Stimulated activated CD4-positive, alpha-beta T cell treated with anti-CD3 and anti-CD28 coated beads, Interleukin-4, amount 100 ng/mL, for 4 hours (primary cell): ENCODE data around the gene ACTR1A.
"Not testable (repeated sequence)": the region's sequence is repeated elsewhere in the genome, so short reads cannot be mapped to it uniquely, and the experiment has no call there.

Experiments used
- DNase-seq, 2 experiments: peaks; one replicate each; pipeline ENCODE4 v3.0.0-alpha.2; 2020

The ACTR1A gene

DNA sequence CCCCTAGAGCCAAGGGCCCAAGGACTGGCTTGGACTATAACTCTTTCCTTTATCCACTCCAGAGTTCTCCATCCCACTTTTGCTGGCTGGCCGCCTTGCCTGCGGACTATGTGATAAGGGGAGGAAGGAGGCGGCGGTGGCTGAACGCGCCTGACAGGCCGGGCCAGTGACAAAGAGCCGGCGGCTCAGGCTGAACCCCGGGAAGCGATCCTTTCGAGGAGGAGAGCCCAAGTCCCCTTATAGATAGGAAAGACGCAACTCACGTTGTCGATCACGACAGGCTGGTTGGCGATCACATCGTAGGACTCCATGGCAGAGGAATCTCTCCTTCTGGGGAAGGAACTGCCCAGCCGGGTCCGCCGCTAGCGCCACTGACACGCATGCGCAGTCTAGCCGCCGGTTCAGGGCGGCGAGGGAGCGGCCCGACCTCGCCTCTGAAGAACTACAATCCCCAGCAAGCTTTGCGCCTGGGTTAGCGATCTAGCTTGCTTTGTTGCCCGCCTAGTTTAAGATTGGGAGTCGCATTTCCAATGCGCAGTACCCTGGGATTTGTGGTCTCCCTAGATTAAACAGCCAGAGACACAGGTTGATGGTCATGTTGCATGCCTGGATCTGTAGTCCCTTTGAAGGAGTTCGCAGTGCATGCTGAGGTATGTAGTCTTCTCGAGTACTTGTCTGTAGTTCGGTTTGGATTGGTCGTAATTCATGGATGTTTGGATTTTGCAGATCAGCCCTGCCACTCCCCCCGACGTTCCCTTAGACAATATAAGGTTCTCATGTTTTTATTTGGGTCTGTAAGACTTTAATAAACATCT lies at the start of gene ACTR1A:
TSS of gene ACTR1A (minus strand) at position 376 of the 815 bp plus-strand sequence. CDS start at position 311, 65 bp downstream.
- peak; percentile 90 to 93 for DNase-seq

DNA sequence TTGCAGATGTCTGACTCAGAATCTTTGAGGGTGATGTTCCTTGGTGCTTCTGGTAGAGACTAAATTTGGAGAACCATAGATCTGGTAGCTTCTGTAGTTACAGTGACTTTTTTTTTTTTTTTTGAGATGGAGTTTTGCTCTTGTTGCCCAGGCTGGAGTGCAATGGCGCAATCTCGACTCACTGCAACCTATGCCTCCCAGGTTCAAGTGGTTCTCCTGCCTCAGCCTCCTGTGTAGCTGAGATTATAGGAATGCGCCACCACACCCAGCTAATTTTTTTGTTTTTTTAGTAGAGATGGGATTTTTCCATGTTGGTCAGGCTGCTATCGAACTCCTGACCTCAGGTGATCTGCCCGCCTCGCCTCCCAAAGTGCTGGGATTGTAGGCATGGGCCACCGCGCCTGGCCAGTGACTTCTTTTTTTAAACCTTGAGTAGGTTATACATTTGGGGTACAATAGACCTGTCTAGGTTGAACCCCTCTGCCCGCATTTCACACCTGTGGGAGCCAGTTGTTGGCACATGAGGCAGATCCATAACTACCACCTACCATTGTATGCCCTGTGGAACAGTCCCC lies 48.2 kb upstream of the ACTR1A start:
- no peak for DNase-seq

DNA sequence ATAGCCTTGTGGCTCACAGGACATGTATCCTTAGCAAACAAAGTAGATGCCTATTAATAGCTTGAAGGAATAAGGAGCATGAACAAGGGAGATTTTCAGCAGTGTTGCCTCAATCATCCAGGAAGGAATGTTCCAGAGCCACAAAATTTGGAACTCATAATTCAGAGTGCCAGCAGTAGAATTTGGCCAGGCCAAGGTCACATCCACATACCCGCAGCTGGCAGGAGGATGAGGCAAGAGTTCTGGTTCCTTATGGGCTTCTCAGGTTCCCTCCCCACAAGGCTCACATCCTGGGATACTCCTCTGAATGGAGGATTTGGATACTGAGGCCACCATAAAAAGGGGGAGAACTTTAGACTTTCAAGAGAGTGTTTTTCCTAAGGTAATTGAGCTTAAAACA lies 47.0 kb upstream of the ACTR1A start:
- DNase-seq = no peak

DNA sequence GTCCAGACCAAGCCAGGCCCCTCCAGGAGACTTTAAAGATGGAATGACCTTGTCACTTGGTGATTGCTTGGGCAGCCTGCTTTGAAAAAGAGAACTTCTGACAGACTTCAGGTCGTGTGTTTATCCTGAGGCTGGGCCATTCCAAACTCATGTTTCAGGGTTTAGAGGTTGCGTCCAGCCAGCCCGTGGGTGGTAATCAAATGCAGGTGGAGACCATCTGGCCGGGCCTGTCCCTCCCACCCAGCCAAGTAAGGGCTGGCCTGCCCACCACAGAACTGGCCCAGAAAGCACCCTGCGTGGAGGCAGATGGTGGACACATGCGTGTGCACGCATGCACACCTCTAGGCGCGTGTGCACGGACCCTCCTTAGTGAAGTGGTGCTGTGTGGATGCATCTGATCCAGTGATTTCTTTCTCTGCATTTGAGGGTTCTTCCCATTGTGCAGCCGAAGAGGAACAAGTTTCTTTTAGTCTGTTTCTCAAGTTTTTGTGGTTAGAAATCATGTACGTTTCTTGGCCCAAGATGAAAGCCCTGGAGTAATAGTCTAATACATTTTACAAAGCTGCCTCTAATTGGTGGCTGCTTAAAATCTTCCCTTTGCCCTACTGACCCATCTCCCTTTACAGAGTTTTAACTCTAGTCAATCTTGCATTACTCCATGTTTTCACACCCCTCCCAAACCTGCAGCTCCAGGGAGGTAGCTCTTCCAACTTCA lies 44.3 kb upstream of the ACTR1A start:
- DNase-seq = no peak

DNA sequence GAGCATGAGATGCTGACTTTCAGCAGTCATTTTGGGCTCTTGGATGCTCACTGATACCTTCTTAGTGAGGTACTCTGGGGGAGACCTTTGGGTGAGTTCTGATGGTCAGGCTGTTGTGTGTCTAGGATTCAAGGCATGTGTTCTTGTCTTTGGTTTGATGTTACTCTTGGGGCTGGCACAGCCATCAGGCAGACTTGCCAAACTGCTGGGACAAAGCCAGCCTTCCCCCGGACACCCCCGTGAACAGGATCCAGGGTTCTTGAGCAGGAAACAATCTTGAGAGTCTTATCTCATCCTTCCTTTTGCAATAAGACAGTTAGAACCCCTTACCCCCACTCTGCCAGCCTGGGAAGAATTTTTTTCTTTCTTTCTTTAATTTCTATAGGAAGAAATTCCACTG lies 43.5 kb upstream of the ACTR1A start:
- DNase-seq = no peak

DNA sequence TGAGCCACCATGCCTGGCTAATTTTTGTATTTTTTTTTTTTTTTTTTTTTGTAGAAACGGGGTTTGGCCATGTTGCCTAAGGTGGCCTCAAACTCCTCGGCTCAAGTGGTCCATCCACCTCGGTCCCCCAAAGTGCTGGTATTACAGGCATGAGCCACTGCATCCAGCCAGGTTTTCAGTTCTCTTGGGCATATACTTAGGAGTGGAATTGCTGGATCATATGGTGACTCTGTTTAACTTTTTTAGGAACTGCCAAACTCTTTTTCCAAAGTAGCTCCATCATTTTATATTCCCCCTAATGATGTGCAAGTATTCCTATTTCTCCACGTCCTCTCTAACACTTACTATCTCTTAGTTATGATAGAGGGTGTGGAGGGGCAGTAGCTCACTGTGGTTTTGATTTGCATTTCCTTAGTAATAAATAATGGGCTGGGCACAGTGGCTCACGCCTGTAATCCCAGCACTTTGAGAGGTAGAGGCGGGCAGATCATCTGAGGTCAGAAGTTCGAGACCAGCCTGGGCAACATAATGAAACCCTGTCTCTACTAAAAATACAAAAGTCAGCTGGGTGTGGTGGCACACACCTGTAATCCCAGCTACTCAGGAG lies 42.9 kb upstream of the ACTR1A start:
- no peak for DNase-seq

DNA sequence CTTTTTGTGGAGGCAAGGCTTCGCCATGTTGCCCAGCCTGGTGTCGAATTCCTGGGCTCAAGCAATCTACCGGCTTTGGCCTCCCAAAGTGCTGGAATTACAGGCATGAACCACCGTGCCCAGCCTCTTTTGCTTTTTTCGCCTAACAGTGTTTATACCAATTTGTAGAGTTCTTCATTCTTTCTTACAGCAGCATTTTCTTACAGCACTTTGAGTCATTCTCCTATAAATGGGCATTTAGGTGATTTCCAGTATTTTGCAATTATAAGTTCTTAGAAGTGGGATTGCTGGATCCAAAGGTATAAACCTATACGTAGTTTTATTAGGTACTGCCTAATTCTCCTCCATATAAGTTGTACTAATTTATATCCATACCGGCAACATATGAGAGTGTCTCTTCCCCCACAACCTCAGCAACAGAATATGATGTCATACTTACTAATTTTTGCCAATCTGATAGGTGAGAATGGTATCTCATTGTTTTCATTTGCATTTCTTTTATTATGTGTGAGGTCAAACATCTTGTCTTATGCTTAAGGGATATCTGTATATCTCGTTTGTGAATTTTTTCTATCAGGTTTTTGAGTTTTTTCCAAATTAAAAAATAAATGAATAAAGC lies 40.4 kb upstream of the ACTR1A start:
- no peak for DNase-seq

DNA sequence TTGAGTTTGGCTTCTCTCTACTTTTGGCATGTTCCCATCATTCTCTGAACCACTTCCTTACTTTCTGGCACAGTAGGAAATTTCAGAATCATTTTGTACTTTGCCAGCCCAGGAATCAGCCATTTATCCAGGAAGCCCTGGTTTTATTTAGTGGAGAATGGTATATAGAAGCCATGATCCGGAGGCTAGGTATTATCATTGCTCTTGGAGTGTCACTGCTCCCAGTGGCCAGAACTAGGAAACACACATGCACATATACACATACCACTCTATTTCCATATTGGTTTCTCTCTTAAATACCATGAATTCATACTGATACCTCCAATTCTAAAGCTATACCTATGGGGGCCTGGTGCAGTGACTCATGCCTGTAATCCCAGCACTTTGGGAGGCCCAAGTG lies 37.5 kb upstream of the ACTR1A start:
- no peak for DNase-seq

DNA sequence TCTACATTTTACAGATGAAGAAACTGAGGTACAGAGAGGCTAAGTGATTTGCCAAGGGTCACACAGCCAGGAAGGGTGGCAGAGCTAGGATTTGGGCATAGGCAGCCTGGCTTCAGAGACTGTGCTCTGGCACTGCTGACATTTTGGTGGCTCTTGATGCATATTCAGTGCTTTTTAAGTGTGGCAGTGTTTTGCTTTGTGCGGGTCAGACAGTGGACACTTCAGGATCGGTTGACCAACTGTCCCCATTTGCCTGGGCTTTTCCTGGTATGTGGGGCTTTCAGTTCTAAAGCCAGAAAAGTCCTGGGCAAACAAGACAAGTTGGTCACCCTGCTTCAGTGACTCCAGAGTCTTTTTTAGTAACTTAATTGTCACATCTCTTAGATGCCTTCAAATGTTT lies 36.3 kb upstream of the ACTR1A start:
- no peak for DNase-seq

DNA sequence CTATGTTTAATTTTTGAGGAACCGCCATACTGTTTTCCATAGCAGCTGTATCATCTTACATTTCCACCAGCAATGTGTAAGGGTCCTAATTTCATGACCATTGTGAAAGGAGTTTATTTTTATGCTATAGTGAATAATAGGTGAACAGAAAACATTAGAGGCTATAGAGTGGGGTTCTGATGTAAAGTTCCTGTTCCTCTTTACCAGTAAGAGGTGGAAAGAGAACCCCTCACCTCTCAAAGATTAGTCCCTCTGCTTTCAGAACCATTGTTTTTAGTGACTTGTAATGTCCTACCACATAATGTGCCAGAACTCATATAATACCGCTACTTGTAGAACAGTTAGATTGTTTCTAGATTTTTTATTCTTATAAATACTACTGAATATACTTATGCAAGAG lies 35.4 kb upstream of the ACTR1A start:
- no peak for DNase-seq

DNA sequence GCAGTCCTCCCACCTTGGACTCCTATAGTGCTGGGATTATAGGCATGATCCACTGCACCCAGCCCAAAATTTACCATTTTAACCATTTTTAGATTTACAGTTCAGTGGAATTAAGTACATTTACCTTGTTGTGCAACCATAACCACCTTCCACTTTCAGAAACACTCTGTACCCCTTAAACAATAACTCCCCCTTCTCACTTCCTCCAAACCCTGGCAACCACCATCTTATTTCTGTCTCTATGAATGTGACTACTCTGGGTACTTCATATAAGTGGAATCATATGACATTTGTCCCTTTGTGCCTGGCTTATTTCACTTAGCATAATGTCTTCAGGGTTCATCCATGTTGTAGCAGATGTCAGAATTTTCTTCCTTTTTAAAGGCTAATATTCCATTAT lies 34.9 kb upstream of the ACTR1A start:
- DNase-seq = no peak

DNA sequence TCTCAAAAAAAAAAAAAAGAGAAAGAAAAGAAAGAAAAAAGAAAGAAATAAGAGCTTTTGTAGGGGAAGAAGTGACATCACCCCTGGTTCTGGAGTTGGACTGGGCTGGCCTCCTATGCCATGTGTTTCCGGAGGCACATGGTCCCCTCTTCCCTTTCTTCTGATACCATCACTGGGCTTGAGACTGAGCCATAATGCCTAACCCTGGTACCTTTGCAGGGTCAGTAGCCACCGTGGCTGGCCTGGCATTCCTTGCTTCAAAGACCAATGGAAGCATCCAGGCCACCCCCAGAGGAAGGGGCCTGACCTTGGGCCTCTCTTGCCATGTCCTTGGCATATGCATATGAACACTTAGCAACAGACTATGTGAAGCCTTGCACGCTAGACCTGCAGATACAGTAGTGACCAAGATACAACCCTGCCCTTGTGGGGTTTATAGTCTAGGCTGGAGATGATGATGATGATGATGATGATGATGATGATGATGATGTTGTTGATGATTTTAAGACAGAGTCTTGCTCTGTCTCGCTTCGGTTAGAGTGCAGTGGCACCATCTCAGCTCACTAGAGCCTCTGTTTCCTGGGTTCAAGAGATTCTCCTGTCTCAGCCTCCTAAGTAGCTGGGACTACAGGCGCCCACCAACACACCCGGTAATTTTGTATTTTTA lies 33.1 kb upstream of the ACTR1A start:
- no peak for DNase-seq

DNA sequence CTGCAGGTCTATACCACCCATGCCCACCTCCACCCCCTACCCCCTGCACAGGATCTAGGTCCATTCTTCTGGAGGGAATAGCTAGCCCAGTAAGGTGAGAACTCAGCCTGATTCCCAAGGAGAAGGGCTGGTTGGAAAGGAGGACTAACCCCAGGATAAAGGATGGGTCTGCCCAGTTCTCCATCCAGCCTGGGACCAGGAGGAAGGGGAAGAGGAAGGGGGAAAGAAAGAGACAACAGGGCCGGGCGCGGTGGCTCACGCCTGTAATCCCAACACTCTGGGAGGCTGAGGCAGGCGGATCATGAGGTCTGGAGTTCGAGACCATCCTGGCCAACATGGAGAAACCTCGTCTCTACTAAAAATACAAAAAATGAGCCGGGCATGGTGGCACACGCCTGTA lies 32.5 kb upstream of the ACTR1A start:
- not testable (repeated sequence) for DNase-seq

DNA sequence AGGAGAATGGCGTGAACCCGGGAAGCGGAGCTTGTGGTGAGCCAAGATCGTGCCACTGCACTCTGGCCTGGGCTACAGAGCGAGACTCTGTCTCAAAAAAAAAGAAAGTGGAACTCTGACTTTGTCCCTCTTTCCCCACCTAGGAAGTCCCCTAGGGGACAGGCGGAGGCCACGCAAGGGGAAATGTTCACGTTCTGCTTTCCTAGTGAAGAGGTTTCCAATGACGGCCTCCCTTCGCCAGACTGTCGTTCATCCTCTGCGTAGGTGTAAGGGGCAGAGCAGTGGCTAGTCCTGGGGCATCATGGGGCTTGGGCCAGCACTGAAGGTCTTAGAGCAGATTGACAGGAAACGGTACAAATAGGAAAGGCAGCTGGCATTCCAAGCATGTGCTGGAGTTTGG lies 31.8 kb upstream of the ACTR1A start:
- no peak for DNase-seq

DNA sequence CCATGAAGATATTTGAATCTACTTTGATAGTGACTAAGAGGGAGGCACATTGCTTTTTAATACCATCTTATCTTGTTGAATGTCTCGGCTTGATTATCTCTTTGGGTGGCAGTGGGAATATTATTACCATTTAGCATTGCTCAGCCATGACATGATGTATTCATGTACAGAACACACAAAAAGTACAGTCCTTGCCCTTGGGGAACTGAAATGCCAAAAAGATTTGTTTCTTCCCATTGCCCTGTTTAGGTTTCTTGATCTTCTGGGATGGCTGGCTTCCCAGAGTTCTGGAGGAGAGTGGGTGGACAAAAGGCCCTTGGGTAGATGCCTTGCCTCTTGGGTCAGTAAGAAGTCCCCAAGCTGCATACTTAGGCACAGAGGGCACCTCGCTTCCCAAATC lies 25.0 kb upstream of the ACTR1A start:
- no peak for DNase-seq

DNA sequence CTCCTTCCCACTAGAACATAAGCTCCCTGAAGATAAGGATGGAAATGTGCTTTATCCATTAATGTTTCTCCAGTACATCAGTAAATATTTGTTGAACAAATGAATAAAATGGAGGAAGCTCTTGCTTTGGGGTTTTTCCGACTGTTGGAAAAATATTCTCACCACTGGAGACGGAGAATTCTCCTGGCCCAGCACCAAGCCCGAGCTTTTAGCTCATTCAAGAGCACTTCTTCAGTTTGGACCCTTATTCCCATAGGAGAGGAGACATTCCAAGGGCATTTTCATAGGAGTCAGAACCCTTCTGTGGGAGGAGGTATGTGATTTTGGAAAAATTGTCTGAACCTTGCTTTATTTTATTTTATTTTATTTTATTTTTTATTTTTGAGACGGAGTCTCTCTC lies 22.2 kb upstream of the ACTR1A start:
- DNase-seq = no peak

DNA sequence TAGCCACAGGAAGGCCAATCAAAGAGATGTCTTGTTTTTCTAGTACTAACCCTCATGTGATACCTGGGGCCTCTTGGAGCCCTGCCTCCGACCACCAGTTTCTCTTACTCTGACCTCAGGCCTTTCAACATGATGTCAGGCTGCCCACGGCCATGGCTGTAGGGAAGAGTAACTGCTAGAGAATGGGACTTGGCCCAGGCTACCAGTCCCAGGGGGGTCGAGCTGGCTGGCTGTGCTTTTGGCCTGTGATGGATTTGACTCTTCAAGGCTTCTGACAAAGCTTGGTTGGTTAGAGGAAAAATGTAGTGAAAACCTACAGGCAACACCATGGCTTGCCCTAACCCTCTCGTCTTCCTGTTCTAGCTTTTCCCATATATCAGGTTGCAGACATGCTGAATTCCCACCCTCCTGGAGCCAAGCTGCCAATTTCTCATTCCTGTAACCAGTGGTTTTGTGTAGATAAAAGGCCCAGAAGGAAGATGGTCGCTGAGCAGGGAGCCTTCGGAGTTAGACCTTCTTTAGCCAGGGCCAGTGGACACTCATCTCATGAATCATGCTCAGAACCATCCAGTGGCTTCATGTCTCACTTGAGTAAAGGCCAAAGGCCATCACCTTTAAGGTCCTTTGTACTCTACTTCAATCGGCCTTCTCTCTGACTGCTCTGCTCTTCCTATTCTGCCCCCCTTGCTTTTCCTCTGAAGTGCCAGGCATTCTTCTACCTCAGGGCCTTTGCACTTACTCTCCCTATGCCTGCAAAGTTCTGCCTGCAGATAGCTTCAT lies 20.9 kb upstream of the ACTR1A start:
- no peak for DNase-seq

DNA sequence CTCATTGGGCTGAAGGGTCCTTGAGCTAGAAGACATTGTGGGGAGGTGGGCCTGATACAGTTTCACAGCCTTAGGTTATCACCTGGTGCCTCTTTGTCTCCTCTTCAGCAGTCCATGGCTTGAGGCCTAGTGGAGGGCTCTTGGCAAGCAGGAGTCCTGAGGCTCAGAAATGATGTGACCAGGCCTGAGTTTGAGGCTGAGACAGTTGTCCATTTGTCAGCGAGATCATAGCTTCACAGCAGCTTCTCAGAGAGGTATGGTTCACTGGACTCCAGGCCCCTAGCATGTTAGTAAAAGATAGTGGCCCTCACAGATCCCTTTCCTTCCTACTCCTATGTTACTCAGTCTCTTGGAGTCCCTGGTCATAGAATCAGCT lies 20.4 kb upstream of the ACTR1A start:
- DNase-seq = no peak

DNA sequence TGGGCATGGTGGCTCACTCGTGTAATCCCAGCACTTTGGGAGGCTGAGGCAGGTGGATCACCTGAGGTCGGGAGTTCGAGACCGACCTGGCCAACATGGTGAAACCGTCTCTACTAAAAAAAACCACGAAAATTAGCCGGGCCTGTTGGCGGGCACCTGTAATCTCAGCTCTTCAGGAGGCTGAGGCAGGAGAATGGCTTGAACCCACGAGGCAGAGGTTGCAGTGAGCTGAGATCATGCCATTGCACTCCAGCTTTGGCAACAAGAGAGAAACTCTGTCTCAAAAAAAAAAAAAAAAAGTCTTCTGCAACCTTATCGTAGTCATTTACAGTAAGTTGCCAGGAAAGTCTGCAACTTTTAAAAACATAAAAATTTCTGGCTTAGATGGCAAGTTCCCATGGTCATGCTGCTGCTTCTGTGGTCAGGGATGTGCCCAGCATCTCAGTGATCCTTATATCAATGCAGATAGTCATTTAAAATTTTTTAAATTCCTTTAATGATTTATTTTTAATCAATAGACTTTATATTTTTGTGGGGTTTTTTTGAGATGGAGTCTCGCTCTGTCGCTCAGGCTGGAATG lies 16.8 kb upstream of the ACTR1A start:
- no peak for DNase-seq

DNA sequence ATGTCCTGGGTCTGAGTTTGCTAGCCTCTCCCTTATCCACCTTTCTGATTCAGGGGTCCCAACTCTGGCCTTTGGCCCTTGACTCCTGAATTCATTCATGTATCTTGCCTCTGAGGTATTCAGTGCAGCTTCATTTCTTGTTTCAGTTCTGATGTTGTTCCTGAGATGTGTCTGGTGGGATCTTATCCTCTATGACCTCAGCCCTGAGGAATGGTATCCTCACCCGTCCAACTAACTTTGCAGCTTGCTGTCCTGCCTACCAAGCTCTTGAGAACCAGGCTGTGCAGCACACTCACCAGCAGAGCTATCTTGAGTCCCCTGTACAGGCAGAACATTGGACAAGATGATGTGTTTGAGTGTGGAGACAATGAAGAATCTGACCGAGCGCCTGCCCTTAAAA lies 15.0 kb upstream of the ACTR1A start:
- no peak for DNase-seq

DNA sequence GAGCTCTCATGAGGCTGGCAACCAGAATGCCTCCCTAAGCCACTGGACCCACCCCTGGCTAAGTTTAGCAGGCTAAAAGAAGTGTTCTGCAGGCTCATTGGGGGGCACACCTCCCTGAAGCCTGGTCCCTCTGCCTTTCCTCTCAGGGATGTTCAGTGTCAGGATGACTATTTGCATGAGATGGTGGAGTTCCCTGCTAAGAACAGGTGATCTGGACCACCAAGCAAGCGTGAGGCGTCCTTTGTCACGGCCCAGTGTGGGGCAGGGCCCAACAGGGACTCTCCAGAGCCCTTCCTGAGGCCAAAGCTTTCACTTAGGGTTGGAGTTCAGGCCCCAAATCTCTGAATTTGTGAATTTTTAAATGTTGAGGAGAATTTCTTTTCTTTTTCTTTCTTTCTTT lies 13.2 kb upstream of the ACTR1A start:
- DNase-seq = no peak
